Effector CD8-positive, alpha-beta T cell (primary cell): Measurements from ENCODE around the gene RABEPK.
"Not testable (repeated sequence)": the region's sequence is repeated elsewhere in the genome, so short reads cannot be mapped to it uniquely, and the experiment has no call there.

Experiments used
- DNase-seq: peaks from one replicate; lab custom pipeline; 2025; lab: John Stamatoyannopoulos, UW

Gene RABEPK

GRCh38 chr9:125243792-125244260 lies 43.5 kb downstream of the RABEPK start:
- no peak for DNase-seq

GRCh38 chr9:125246261-125246667 lies 45.9 kb downstream of the RABEPK start:
- DNase-seq = no peak

GRCh38 chr9:125254231-125254630 lies 53.9 kb downstream of the RABEPK start:
- DNase-seq = no peak

GRCh38 chr9:125255781-125256391 lies 55.5 kb downstream of the RABEPK start:
- no peak for DNase-seq

- no peak for DNase-seq
Measured at GRCh38 chr9:125258160-125258785, 57.9 kb downstream of the RABEPK start.

- no peak for DNase-seq
Measured at GRCh38 chr9:125258832-125259534, 58.6 kb downstream of the RABEPK start.

- DNase-seq = no peak
Measured at GRCh38 chr9:125260561-125260960, 60.2 kb downstream of the RABEPK start.

GRCh38 chr9:125261501-125262293 lies 61.4 kb downstream of the RABEPK start, which contains the start of gene GAPVD1:
Gene GAPVD1 (plus strand): TSS chr9:125261826. CDS start chr9:125298922, 37,096 bp downstream.
- DNase-seq = peak; percentile 80

GRCh38 chr9:125262294-125262991 lies 62.1 kb downstream of the RABEPK start:
- DNase-seq = no peak

GRCh38 chr9:125264068-125264467 lies 63.7 kb downstream of the RABEPK start:
- not testable (repeated sequence) for DNase-seq

- DNase-seq = no peak
Measured at GRCh38 chr9:125268394-125269013, 68.2 kb downstream of the RABEPK start.

- DNase-seq = no peak
Measured at GRCh38 chr9:125269014-125269397, 68.7 kb downstream of the RABEPK start.

GRCh38 chr9:125271081-125271480 lies 70.7 kb downstream of the RABEPK start:
- no peak for DNase-seq

- no peak for DNase-seq
Measured at GRCh38 chr9:125272697-125273096, 72.4 kb downstream of the RABEPK start.

GRCh38 chr9:125276771-125277170 lies 76.4 kb downstream of the RABEPK start:
- DNase-seq = no peak

GRCh38 chr9:125277411-125277810 lies 77.1 kb downstream of the RABEPK start:
- no peak for DNase-seq

- DNase-seq = no peak
Measured at GRCh38 chr9:125280945-125281344, 80.6 kb downstream of the RABEPK start.
